Right lobe of liver (tissue), 4 donors: ENCODE measurements around the gene SYCE1L.

ENCODE experiments used
- CTCF ChIP-seq, 4 donors: fragments of 200-600 bp in 3 of 4; fragments of 450-650 bp in 1 of 4; IDR thresholded peaks; one replicate each; pipeline versions ENCODE4 v1.5.1 to v1.8.0; 2016 to 2022; ENCODE audit warnings: antibody characterized with exemption in 4 of 4, mild to moderate bottlenecking in 2 of 4
- POLR2A ChIP-seq: fragments of 450-650 bp; IDR thresholded peaks from one replicate; pipeline ENCODE4 v1.6.1; 2017; ENCODE audit warnings: antibody characterized with exemption, mild to moderate bottlenecking
- donor health status: DM: no; HTN: no; CAD: no.
- donor health status: DM: no; HTN: no; CAD: no.
- donor health status: DM: no; HTN: yes; CAD: no.

GRCh38 chr16:77246150-77246549 is 46.9 kb downstream of the SYCE1L start:
- TF ChIP-seq POLR2A (no peak), CTCF (IDR thresholded peaks at IDR 0.05) (no peak)
